Measurements from ENCODE around the gene CDC25B.

GRCh38 chr20:3767427-3768341 is 28.4 kb upstream of the CDC25B start, which contains the start of gene ADISSP:
- TF ChIP-seq POLR2A (IDR thresholded peaks at IDR 0.05; ENCODE audit: low read depth, low read length), result peak; percentile 75
- peak; percentile 70 for TF ChIP-seq POLR2AphosphoS5 (IDR thresholded peaks at IDR 0.05; ENCODE audit: low read depth, low read length)
